PC-9 (cell line): ENCODE data around the gene ROBO1.

Source experiments
- CTCF ChIP-seq: fragments of 200-600 bp; sonication (generic); conservative IDR thresholded peaks from 2 replicates; pipeline ENCODE4 v1.6.1; 2017; ENCODE audit warnings: mixed run types, antibody characterized with exemption, mild to moderate bottlenecking, moderate library complexity
- EZH2 ChIP-seq: fragments of 200-600 bp; sonication (generic); IDR thresholded peaks from 2 replicates; pipeline ENCODE4 v1.8.0; 2017; ENCODE audit warnings: antibody characterized with exemption, low read depth

GRCh38 chr3:79639855-79640254, 127.9 kb downstream of the ROBO1 start:
- TF ChIP-seq CTCF (no peak), EZH2 (no peak)
